PC-3 (cell line): ENCODE measurements around the gene ACIN1. TPM values are rescaled to one million over a fixed set of nuclear protein-coding genes. Genes with fewer than 3 reads are reported as not detected.

Source experiments
- ATAC-seq: fragments of 200-7000 bp; cut with Tn5 transposase; 2 replicates; pipeline ENCODE4 v1.9.1; 2020; ENCODE audit warnings: mild to moderate bottlenecking, moderate library complexity
- BruUV-seq: library from RNA; stranded (reverse); fragments of 400-500 nt; replicated peaks from 2 replicates; lab custom pipeline; 2021; lab: Mats Ljungman, UMichigan
- CTCF ChIA-PET: fragments of 300-600 bp; sonication (Branson Sonifier 250); formaldehyde crosslinking; loops from one replicate; lab custom pipeline; 2022; ENCODE audit warnings: antibody characterized with exemption; lab: Charles Lee
- POLR2A ChIA-PET: fragments of 300-600 bp; sonication (Branson Sonifier 250); formaldehyde crosslinking; loops from one replicate; lab custom pipeline; 2022; ENCODE audit warnings: antibody characterized with exemption; ENCODE audit not compliant: unreplicated experiment; lab: Charles Lee
- DNase-seq: peaks from one replicate; pipeline ENCODE4 v3.0.0-alpha.2; 2015
- H2AFZ ChIP-seq: fragments of 300-600 bp; sonication (generic); 2 replicates; pipeline ENCODE4 v1.6.0; 2016; ENCODE audit warnings: antibody characterized with exemption, low read length
- H3F3A ChIP-seq: fragments of 300-600 bp; sonication (generic); one replicate; pipeline ENCODE4 v1.6.0; 2017; ENCODE audit warnings: antibody characterized with exemption, low read length, control low read depth, mild to moderate bottlenecking; ENCODE audit not compliant: unreplicated experiment
- H3K27ac ChIP-seq: fragments of 300-600 bp; sonication (generic); 2 replicates; pipeline ENCODE4 v1.5.1; 2016; ENCODE audit warnings: mild to moderate bottlenecking, low read length
- H3K27me3 ChIP-seq: fragments of 300-600 bp; sonication (generic); 2 replicates; pipeline ENCODE4 v1.6.1; 2016; ENCODE audit warnings: low read length, mixed read lengths
- H3K36me3 ChIP-seq: fragments of 300-600 bp; sonication (generic); 2 replicates; pipeline ENCODE4 v1.6.1; 2016; ENCODE audit warnings: low read depth, mixed run types, low read length, mixed read lengths
- H3K4me1 ChIP-seq: fragments of 300-600 bp; sonication (generic); 2 replicates; pipeline ENCODE4 v1.5.1; 2016; ENCODE audit warnings: low read length; ENCODE audit not compliant: insufficient read depth
- H3K4me2 ChIP-seq: fragments of 300-600 bp; sonication (generic); 2 replicates; pipeline ENCODE4 v1.6.0; 2016; ENCODE audit warnings: low read length
- H3K4me3 ChIP-seq: fragments of 300-600 bp; sonication (generic); 2 replicates; pipeline ENCODE4 v1.5.1; 2016; ENCODE audit warnings: mild to moderate bottlenecking, low read length, mixed read lengths
- H3K79me2 ChIP-seq: fragments of 300-600 bp; sonication (generic); 2 replicates; pipeline ENCODE4 v1.6.1; 2017; ENCODE audit warnings: low read length, mixed read lengths
- H3K9ac ChIP-seq: fragments of 300-600 bp; sonication (generic); 2 replicates; pipeline ENCODE4 v1.6.0; 2016; ENCODE audit warnings: mild to moderate bottlenecking, low read length
- H3K9me2 ChIP-seq: fragments of 300-600 bp; sonication (generic); replicated peaks from 2 replicates; pipeline ENCODE4 v1.6.1; 2016; ENCODE audit warnings: mixed run types, low read length, mixed read lengths
- H3K9me3 ChIP-seq: fragments of 300-600 bp; sonication (generic); 2 replicates; pipeline ENCODE4 v1.6.1; 2016; ENCODE audit warnings: low read length, mixed read lengths
- H4K20me1 ChIP-seq: fragments of 300-600 bp; sonication (generic); 2 replicates; pipeline ENCODE4 v1.6.1; 2016; ENCODE audit warnings: low read length, mixed read lengths
- EZH2 ChIP-seq: fragments of 300-600 bp; sonication (generic); IDR thresholded peaks from one replicate; pipeline ENCODE4 v1.6.1; 2017; ENCODE audit warnings: antibody characterized with exemption, mild to moderate bottlenecking, low read length; ENCODE audit not compliant: unreplicated experiment
- EZH2phosphoT487 ChIP-seq: fragments of 300-600 bp; sonication (generic); IDR thresholded peaks from 2 replicates; pipeline ENCODE4 v1.6.1; 2018; ENCODE audit warnings: mild to moderate bottlenecking, antibody characterized with exemption, low read length, borderline replicate concordance
- intact Hi-C: fragments of 100-400 bp; cut with micrococcal nuclease; formaldehyde crosslinking; loops from 2 replicates; pipeline ENCODE4 v1.9.0; 2023
- total RNA-seq: library from RNA; depleted of rRNA; stranded (reverse); fragments of >200 nt; gene quantifications from 2 replicates; pipeline ENCODE4 v1.2.3, GENCODE V29; 2014
- TF ChIP-seq, protein P1 (sequence below): fragments of 300-600 bp; sonication (generic); conservative IDR thresholded peaks from 2 replicates; pipeline ENCODE4 v1.5.1; 2017; ENCODE audit warnings: antibody characterized with exemption, low read depth, mild to moderate bottlenecking, low read length

The ACIN1 gene
- total RNA-seq, 1 experiment from 2014 or later, result 112 TPM

GRCh38 chr14:23071921-23072539, 22.9 kb downstream of the ACIN1 start:
- BruUV-seq, result no TSS peak
- Histone ChIP-seq H3K27me3 (no peaks in the 10 kb centered on the region), H3K4me2 (peak overlapping the region; percentile 98), H3K79me2 (peaks cover 47% of the 10 kb centered on the region), H3K9me3 (no peaks in the 10 kb centered on the region), H2AFZ (no peak overlapping the region), H3K27ac (peak overlapping the region; percentile 57), H3K9me2 (no peaks in the 10 kb centered on the region), H3K4me1 (peaks cover 41% of the 10 kb centered on the region), H3F3A (peaks cover 4% of the 10 kb centered on the region), H3K36me3 (peaks cover 49% of the 10 kb centered on the region), H3K4me3 (peak overlapping the region; percentile 94), H3K9ac (peak overlapping the region; percentile 95), H4K20me1 (peaks cover 18% of the 10 kb centered on the region)
- TF ChIP-seq EZH2, result no peak
- no peak for TF ChIP-seq EZH2phosphoT487
- TF ChIP-seq, protein P1, sequence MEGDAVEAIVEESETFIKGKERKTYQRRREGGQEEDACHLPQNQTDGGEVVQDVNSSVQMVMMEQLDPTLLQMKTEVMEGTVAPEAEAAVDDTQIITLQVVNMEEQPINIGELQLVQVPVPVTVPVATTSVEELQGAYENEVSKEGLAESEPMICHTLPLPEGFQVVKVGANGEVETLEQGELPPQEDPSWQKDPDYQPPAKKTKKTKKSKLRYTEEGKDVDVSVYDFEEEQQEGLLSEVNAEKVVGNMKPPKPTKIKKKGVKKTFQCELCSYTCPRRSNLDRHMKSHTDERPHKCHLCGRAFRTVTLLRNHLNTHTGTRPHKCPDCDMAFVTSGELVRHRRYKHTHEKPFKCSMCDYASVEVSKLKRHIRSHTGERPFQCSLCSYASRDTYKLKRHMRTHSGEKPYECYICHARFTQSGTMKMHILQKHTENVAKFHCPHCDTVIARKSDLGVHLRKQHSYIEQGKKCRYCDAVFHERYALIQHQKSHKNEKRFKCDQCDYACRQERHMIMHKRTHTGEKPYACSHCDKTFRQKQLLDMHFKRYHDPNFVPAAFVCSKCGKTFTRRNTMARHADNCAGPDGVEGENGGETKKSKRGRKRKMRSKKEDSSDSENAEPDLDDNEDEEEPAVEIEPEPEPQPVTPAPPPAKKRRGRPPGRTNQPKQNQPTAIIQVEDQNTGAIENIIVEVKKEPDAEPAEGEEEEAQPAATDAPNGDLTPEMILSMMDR, result no peak
- peak; percentile 57 for ATAC-seq
- CTCF ChIA-PET, result interaction anchor here (0.6 to 1.7 kb wide), 7 partner anchors 9 to 141 kb away, joined by 3 to 11 read pairs (median 4); partner anchors contain the start of genes ACIN1 and C14orf119
- intact Hi-C loops, result loop anchor here (10.0 kb wide), 1 partner anchor 483 kb away; the partner anchor contains the start of genes THTPA and ZFHX2
- peak; percentile 69 for DNase-seq
- POLR2A ChIA-PET, result interaction anchor here (0.9 to 1.6 kb wide), 3 partner anchors 23 to 249 kb away, joined by 4 to 12 read pairs (median 4); partner anchors contain the start of genes ACIN1, C14orf119 and PABPN1

GRCh38 chr14:23071244-23071920, 23.6 kb downstream of the ACIN1 start:
- no peaks in the 10 kb centered on the region for H3K9me3 ChIP-seq
- H3K27me3 ChIP-seq, result no peaks in the 10 kb centered on the region
- peak overlapping the region; percentile 98 for H3K4me2 ChIP-seq
- DNase-seq (peak; percentile 84), ATAC-seq (peak; percentile 91)
- peaks cover 41% of the 10 kb centered on the region for H3K4me1 ChIP-seq
- peak overlapping the region; percentile 95 for H3K9ac ChIP-seq
- BruUV-seq, result no TSS peak
- H3K9me2 ChIP-seq, result no peaks in the 10 kb centered on the region
- H2AFZ ChIP-seq, result peak overlapping the region; percentile 56; the same call in 1 of the 2 replicates
- intact Hi-C loops, result loop anchor here (10.0 kb wide), 1 partner anchor 483 kb away; the partner anchor contains the start of genes THTPA and ZFHX2
- ChIA-PET CTCF (interaction anchor here (0.6 to 1.7 kb wide), 8 partner anchors 9 to 427 kb away, joined by 3 to 11 read pairs (median 4); partner anchors contain the start of genes ACIN1, C14orf119 and OR6J1), POLR2A (interaction anchor here (0.9 to 1.2 kb wide), 2 partner anchors 24 to 250 kb away, joined by 4 to 12 read pairs; partner anchors contain the start of genes ACIN1, C14orf119 and PABPN1)
- H3K79me2 ChIP-seq, result peaks cover 52% of the 10 kb centered on the region
- peak overlapping the region; percentile 94 for H3K4me3 ChIP-seq
- peak overlapping the region; percentile 57 for H3K27ac ChIP-seq
- peaks cover 49% of the 10 kb centered on the region for H3K36me3 ChIP-seq
- peaks cover 4% of the 10 kb centered on the region for H3F3A ChIP-seq
- peaks cover 23% of the 10 kb centered on the region for H4K20me1 ChIP-seq
- TF ChIP-seq EZH2phosphoT487, result no peak
- TF ChIP-seq, protein P1, result no peak
- TF ChIP-seq EZH2, result no peak
